Right cardiac atrium (tissue), 5 donors: ENCODE measurements around the gene IFI27L2. TPM values are rescaled to one million over a fixed set of nuclear protein-coding genes. Genes with fewer than 3 reads are reported as not detected.

Experiments
- ATAC-seq, 2 donors: fragments of 200-7000 bp; cut with Tn5 transposase; one replicate each; pipeline versions ENCODE4 v1.8.0 to v1.9.1; 2020; ENCODE audit warnings: moderate library complexity in 2 of 2, mild to moderate bottlenecking in 1 of 2
- DNase-seq, 3 donors: peaks; one replicate each; pipeline ENCODE4 v3.0.0-alpha.2; 2020
- H3K27ac ChIP-seq: one replicate; pipeline ENCODE4 v1.5.1; 2013; ENCODE audit warnings: mild to moderate bottlenecking, low read length, control low read depth, moderate library complexity
- H3K27me3 ChIP-seq: one replicate; pipeline ENCODE4 v1.6.1; 2013; ENCODE audit not compliant: control insufficient read depth, insufficient read depth
- H3K4me1 ChIP-seq: one replicate; pipeline ENCODE4 v1.6.1; 2013; ENCODE audit warnings: low read length; ENCODE audit not compliant: control insufficient read depth, insufficient read depth
- H3K4me3 ChIP-seq: one replicate; pipeline ENCODE4 v1.5.1; 2013; ENCODE audit warnings: low read length, control low read depth
- H3K9me3 ChIP-seq: one replicate; pipeline ENCODE4 v1.6.1; 2013; ENCODE audit warnings: low read length; ENCODE audit not compliant: control insufficient read depth
- WGBS: extraction: QIAGEN DNeasy Blood & Tissue Kit; methylation state at CpG from one replicate; pipeline ENCODE4 v1.1.7; 2013; 5-methylcytosine and 5-hydroxymethylcytosine counted together
- intact Hi-C, 4 donors: fragments of 100-400 bp; cut with DNase I; formaldehyde crosslinking; loops; one replicate each; pipeline versions ENCODE4 v1.11.0 to v1.14.0; 2022 to 2023
- polyA plus RNA-seq: library from polyadenylated mRNA; stranded (reverse); fragments of 200-250 nt; gene quantifications from one replicate; pipeline ENCODE4 v1.2.3, GENCODE V29; 2013
- total RNA-seq, 4 donors: library from RNA; stranded (reverse); fragmentation: NEBNext Ultra II Directional; extraction: Animal tissue kit (Norgen Biotek cat#: 25700); gene quantifications; one replicate each; pipeline ENCODE4 v1.2.1, GENCODE V29; 2021
- donor health status: healthy with polysubstance abuse.
- donor health status: DM: no; HTN: yes; CAD: no.
- donor health status: DM: no; HTN: no; CAD: no.
- donor health status: DM: no; HTN: yes; CAD: no; lungs with severe emphysema.
- donor health status: DM: yes; HTN: yes; CAD: no.

IFI27L2 gene
- total and polyA plus RNA-seq, 5 donors, result 63.3 to 104 (median 67.0) TPM

DNA sequence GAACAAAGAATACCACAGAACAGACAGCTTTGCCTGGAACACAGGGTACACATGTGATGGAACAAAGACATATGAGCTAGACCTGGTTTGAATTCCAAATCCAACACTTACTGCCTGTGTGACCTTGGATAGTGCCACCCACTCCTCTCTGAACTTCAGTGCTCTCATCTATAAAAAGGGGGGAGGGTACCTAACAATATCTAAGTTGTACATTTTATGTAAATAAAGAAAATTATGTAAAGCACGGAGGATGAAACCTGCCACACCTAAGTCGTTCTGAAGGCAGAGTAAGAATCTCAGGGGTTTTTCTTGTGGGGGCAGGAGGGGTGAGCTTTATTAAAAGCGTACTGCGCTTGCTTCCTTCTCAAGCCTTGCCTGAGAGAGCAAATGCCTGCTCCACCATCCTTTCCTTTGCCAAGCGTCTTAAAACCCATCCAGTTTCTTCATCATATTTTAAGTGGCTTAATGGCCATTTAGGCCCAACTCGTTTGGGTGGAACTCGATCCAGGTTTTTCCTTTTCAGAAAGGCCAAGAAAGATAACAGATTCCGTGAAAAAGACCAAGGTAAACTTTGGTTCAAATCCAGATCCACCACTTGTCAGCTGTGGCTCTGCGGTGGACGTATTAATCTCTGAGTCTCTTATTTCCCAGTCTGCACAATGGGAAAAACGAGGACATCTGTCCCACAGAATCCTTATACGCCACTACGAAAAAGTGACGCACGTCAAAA is 49.3 kb downstream of the IFI27L2 start:
- H3K4me3 ChIP-seq, result peak overlapping the region; percentile 83
- no peak for ATAC-seq
- H3K27me3 ChIP-seq, result no peaks in the 10 kb centered on the region
- H3K27ac ChIP-seq, result peak overlapping the region; percentile 80
- no peaks in the 10 kb centered on the region for H3K9me3 ChIP-seq
- H3K4me1 ChIP-seq, result peaks cover 17% of the 10 kb centered on the region
- intact Hi-C loops, result no loop called here
- no peak for DNase-seq
- WGBS, result 3% methylated on average over 15 of the region's 15 CpGs

DNA sequence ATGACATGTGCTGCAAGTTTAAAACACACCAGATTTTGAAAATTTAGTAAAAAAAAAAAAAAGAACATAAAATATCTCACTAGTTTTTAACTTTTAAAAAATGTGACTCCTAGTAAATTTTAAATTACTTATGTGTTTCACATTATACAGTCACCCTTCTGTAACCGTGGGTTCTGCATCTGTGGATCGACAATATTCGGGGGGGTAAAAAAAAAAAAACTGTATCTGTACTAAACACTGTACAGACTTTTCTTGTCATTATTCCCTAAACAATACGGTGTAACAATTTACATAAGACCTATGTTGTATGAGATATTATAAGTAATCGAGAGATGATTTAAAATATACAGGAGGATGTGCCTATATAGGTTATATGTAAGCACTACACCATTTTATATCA is 51.6 kb downstream of the IFI27L2 start:
- 72% methylated on average over 5 of the region's 5 CpGs for WGBS
- Histone ChIP-seq H3K4me3 (peak overlapping the region; percentile 83), H3K9me3 (no peaks in the 10 kb centered on the region), H3K27me3 (no peaks in the 10 kb centered on the region), H3K27ac (no peak overlapping the region), H3K4me1 (peaks cover 17% of the 10 kb centered on the region)
- DNase-seq (no peak), ATAC-seq (no peak)
- intact Hi-C loops, result no loop called here

Other genes starting within 250 kb of the IFI27L2 start
- not detected for gene FAM181A, start 202.3 kb downstream of the IFI27L2 start, total RNA-seq
- not detected for gene FAM181A, start 202.3 kb downstream of the IFI27L2 start, polyA plus RNA-seq
- 100 to 1,000 TPM; 115 to 141 (median 126) TPM for gene ASB2, start 153.0 kb downstream of the IFI27L2 start, total RNA-seq
- gene ASB2, start 153.0 kb downstream of the IFI27L2 start, polyA plus RNA-seq, result 112 TPM
- under 1 TPM in 2 of 4 donors, not detected in 2; 0.44 to 0.45 TPM for gene CCDC197, start 132.3 kb downstream of the IFI27L2 start, total RNA-seq
- not detected for gene CCDC197, start 132.3 kb downstream of the IFI27L2 start, polyA plus RNA-seq
- under 1 TPM; 0.11 to 0.65 (median 0.39) TPM for gene OTUB2, start 103.3 kb downstream of the IFI27L2 start, total RNA-seq
- gene OTUB2, start 103.3 kb downstream of the IFI27L2 start, polyA plus RNA-seq, result 0.18 TPM
- 100 to 1,000 TPM; 227 to 268 (median 261) TPM for gene DDX24, start 48.4 kb downstream of the IFI27L2 start, total RNA-seq
- gene DDX24, start 48.4 kb downstream of the IFI27L2 start, polyA plus RNA-seq, result 138 TPM
- 10 to 100 TPM; 12.7 to 23.1 (median 15.1) TPM for gene IFI27L1, start 48.3 kb downstream of the IFI27L2 start, total RNA-seq
- gene IFI27L1, start 48.3 kb downstream of the IFI27L2 start, polyA plus RNA-seq, result 37.9 TPM
- gene IFI27, start 18.9 kb downstream of the IFI27L2 start, total RNA-seq, result 100 to 1,000 TPM in 2 of 4 donors, 10 to 100 TPM in 2; 70.0 to 289 (median 127) TPM
- gene IFI27, start 18.9 kb downstream of the IFI27L2 start, polyA plus RNA-seq, result 298 TPM
- gene PPP4R4, start 44.7 kb upstream of the IFI27L2 start, total RNA-seq, result under 1 TPM; 0.41 to 0.74 (median 0.48) TPM
- gene PPP4R4, start 44.7 kb upstream of the IFI27L2 start, polyA plus RNA-seq, result 0.27 TPM
- not detected for gene SERPINA10, start 163.7 kb upstream of the IFI27L2 start, total RNA-seq
- gene SERPINA10, start 163.7 kb upstream of the IFI27L2 start, polyA plus RNA-seq, result not detected
- not detected for gene SERPINA6, start 193.7 kb upstream of the IFI27L2 start, total RNA-seq
- gene SERPINA6, start 193.7 kb upstream of the IFI27L2 start, polyA plus RNA-seq, result not detected
- gene SERPINA2, start 237.1 kb upstream of the IFI27L2 start, total RNA-seq, result not detected
- not detected for gene SERPINA2, start 237.1 kb upstream of the IFI27L2 start, polyA plus RNA-seq